Mesenchymal stem cell (in vitro differentiated cells and primary cell): ENCODE data around the gene IGSF23.

Experiments
- DNase-seq: peaks from one replicate; pipeline ENCODE4 v3.0.0-alpha.2; 2013
- H2AFZ ChIP-seq: one replicate; pipeline ENCODE4 v1.6.1; 2013; ENCODE audit warnings: low read depth, mild to moderate bottlenecking, control low read depth, inconsistent platforms, low read length, moderate library complexity
- H2AK5ac ChIP-seq: 2 replicates; pipeline ENCODE4 v1.6.1; 2013; ENCODE audit warnings: low read length, moderate library complexity, mild to moderate bottlenecking, inconsistent platforms; ENCODE audit not compliant: severe bottlenecking
- H2BK120ac ChIP-seq: one replicate; pipeline ENCODE4 v1.6.1; 2013; ENCODE audit warnings: low read depth, mild to moderate bottlenecking, inconsistent platforms, low read length, moderate library complexity
- H2BK12ac ChIP-seq, 2 experiments: one replicate each; pipeline ENCODE4 v1.6.1; 2013; ENCODE audit warnings: inconsistent platforms in 2 of 2, low read length in 2 of 2, mild to moderate bottlenecking in 2 of 2, moderate library complexity in 2 of 2, control low read depth in 1 of 2
- H2BK15ac ChIP-seq: one replicate; pipeline ENCODE4 v1.6.1; 2013; ENCODE audit warnings: mild to moderate bottlenecking, low read depth, inconsistent platforms; ENCODE audit not compliant: poor library complexity, severe bottlenecking
- H2BK5ac ChIP-seq: 2 replicates; pipeline ENCODE4 v1.6.1; 2013; ENCODE audit warnings: low read depth, mild to moderate bottlenecking, low read length, control low read depth, inconsistent platforms; ENCODE audit not compliant: poor library complexity, severe bottlenecking
- H3K14ac ChIP-seq, 2 experiments: one replicate each; pipeline ENCODE4 v1.6.1; 2013; ENCODE audit warnings: inconsistent platforms in 2 of 2, low read length in 2 of 2, control low read depth in 1 of 2, mild to moderate bottlenecking in 1 of 2, moderate library complexity in 1 of 2
- H3K18ac ChIP-seq, 2 experiments: one replicate each; pipeline ENCODE4 v1.6.1; 2013; ENCODE audit warnings: inconsistent platforms in 2 of 2, low read length in 2 of 2, control low read depth in 1 of 2, low read depth in 1 of 2, mild to moderate bottlenecking in 1 of 2
- H3K23ac ChIP-seq, 2 experiments: one replicate each; pipeline ENCODE4 v1.6.1; 2013; ENCODE audit warnings: inconsistent platforms in 2 of 2, low read length in 2 of 2, mild to moderate bottlenecking in 2 of 2, moderate library complexity in 2 of 2, control low read depth in 1 of 2
- H3K27ac ChIP-seq: 2 replicates; pipeline ENCODE4 v1.5.1; 2013; ENCODE audit warnings: mild to moderate bottlenecking, moderate library complexity, low read length, control low read depth, inconsistent platforms; ENCODE audit not compliant: poor library complexity, severe bottlenecking
- H3K27me3 ChIP-seq, 2 experiments: 2 replicates each; pipeline versions ENCODE4 v1.6.1 to v1.7.0; 2013; ENCODE audit warnings: low read length in 2 of 2, mild to moderate bottlenecking in 2 of 2, moderate library complexity in 2 of 2, control low read depth in 1 of 2, inconsistent platforms in 1 of 2; ENCODE audit not compliant: control insufficient read depth in 1 of 2, insufficient read depth in 1 of 2
- H3K36me3 ChIP-seq, 2 experiments: 2 replicates each; pipeline versions ENCODE4 v1.6.1 to v1.7.0; 2013; ENCODE audit warnings: low read length in 2 of 2, control low read depth in 1 of 2, inconsistent platforms in 1 of 2, low read depth in 1 of 2, mild to moderate bottlenecking in 1 of 2; ENCODE audit not compliant: insufficient read depth in 2 of 2, control insufficient read depth in 1 of 2
- H3K4ac ChIP-seq, 2 experiments: one replicate each; pipeline ENCODE4 v1.6.1; 2013; ENCODE audit warnings: inconsistent platforms in 2 of 2, low read length in 2 of 2, mild to moderate bottlenecking in 2 of 2, moderate library complexity in 2 of 2, control low read depth in 1 of 2, low read depth in 1 of 2
- H3K4me1 ChIP-seq: 2 replicates; pipeline ENCODE4 v1.6.1; 2013; ENCODE audit warnings: low read depth, low read length, control low read depth; ENCODE audit not compliant: control insufficient read depth, insufficient read depth
- H3K4me2 ChIP-seq: 2 replicates; pipeline ENCODE4 v1.6.1; 2013; ENCODE audit warnings: low read length, mild to moderate bottlenecking, inconsistent platforms; ENCODE audit not compliant: poor library complexity, severe bottlenecking
- H3K4me3 ChIP-seq, 2 experiments: 2 replicates each; pipeline versions ENCODE4 v1.5.1 to v1.7.0; 2013; ENCODE audit warnings: low read length in 2 of 2, mild to moderate bottlenecking in 2 of 2, control low read depth in 1 of 2, low read depth in 1 of 2; ENCODE audit not compliant: insufficient read depth in 1 of 2
- H3K79me1 ChIP-seq: replicated peaks from 2 replicates; pipeline ENCODE4 v1.6.1; 2013; ENCODE audit warnings: mild to moderate bottlenecking, control low read depth, low read length, inconsistent platforms; ENCODE audit not compliant: poor library complexity, severe bottlenecking
- H3K9ac ChIP-seq: 2 replicates; pipeline ENCODE4 v1.7.0; 2013; ENCODE audit warnings: mild to moderate bottlenecking, low read length, moderate library complexity
- H3K9me3 ChIP-seq: 2 replicates; pipeline ENCODE4 v1.7.0; 2013; ENCODE audit warnings: mild to moderate bottlenecking, low read length; ENCODE audit not compliant: control insufficient read depth
- H4K8ac ChIP-seq: one replicate; pipeline ENCODE4 v1.6.1; 2013; ENCODE audit warnings: inconsistent platforms, mild to moderate bottlenecking, low read length, moderate library complexity
- H4K91ac ChIP-seq: one replicate; pipeline ENCODE4 v1.6.1; 2013; ENCODE audit warnings: mild to moderate bottlenecking, low read length, inconsistent platforms
- WGBS: methylation state at CpG from one replicate; pipeline ENCODE4 v1.1.7; 2013; ENCODE audit warnings: mixed read lengths; 5-methylcytosine and 5-hydroxymethylcytosine counted together

Gene IGSF23

GRCh38 chr19:44582581-44583265 lies 30.6 kb upstream of the IGSF23 start:
- Histone ChIP-seq H3K9ac (no peak overlapping the region), H3K18ac (no peak overlapping the region), H2AK5ac (no peak overlapping the region), H3K4me2 (no peak overlapping the region), H3K9me3 (no peaks in the 10 kb centered on the region), H2BK15ac (no peak overlapping the region), H2AFZ (no peak overlapping the region), H3K4me1 (peaks cover 2% of the 10 kb centered on the region), H3K79me1 (no peaks in the 10 kb centered on the region), H3K4me3 (no peak overlapping the region), H3K4ac (no peak overlapping the region), H2BK5ac (no peak overlapping the region), H4K91ac (no peak overlapping the region), H2BK120ac (no peak overlapping the region), H3K36me3 (no peaks in the 10 kb centered on the region), H4K8ac (no peak overlapping the region), H3K23ac (no peak overlapping the region), H3K27me3 (peaks cover 7 to 41% of the 10 kb centered on the region in 2 experiments), H2BK12ac (no peak overlapping the region), H3K14ac (no peak overlapping the region), H3K27ac (no peak overlapping the region)
- WGBS: 33% methylated on average over 9 of the region's 10 CpGs
- DNase-seq: no peak

GRCh38 chr19:44585371-44586133 lies 27.8 kb upstream of the IGSF23 start:
- H3K4me3 ChIP-seq: no peak overlapping the region
- H3K9ac ChIP-seq: no peak overlapping the region
- peak overlapping the region; percentile 41 for H2AK5ac ChIP-seq
- H3K4ac ChIP-seq: no peak overlapping the region
- H2AFZ ChIP-seq: no peak overlapping the region
- no peak overlapping the region for H4K8ac ChIP-seq
- no peak for DNase-seq
- no peaks in the 10 kb centered on the region for H3K9me3 ChIP-seq
- H2BK5ac ChIP-seq: no peak overlapping the region
- H3K27ac ChIP-seq: no peak overlapping the region
- H3K27me3 ChIP-seq: peaks cover 7 to 41% of the 10 kb centered on the region in 2 experiments
- H3K14ac ChIP-seq: no peak overlapping the region
- H2BK15ac ChIP-seq: no peak overlapping the region
- H3K18ac ChIP-seq: no peak overlapping the region
- no peak overlapping the region for H3K23ac ChIP-seq
- no peak overlapping the region for H2BK120ac ChIP-seq
- peak overlapping the region in 1 of 2 experiments; percentile 14 for H2BK12ac ChIP-seq
- no peaks in the 10 kb centered on the region for H3K36me3 ChIP-seq
- WGBS: 85% methylated on average over 5 of the region's 5 CpGs
- peaks cover 2% of the 10 kb centered on the region for H3K4me1 ChIP-seq
- no peaks in the 10 kb centered on the region for H3K79me1 ChIP-seq
- H3K4me2 ChIP-seq: no peak overlapping the region
- H4K91ac ChIP-seq: no peak overlapping the region

GRCh38 chr19:44587963-44588770 lies 25.2 kb upstream of the IGSF23 start:
- H3K23ac ChIP-seq: no peak overlapping the region
- no peaks in the 10 kb centered on the region for H3K79me1 ChIP-seq
- peak overlapping the region; percentile 82 for H3K27ac ChIP-seq
- no peak overlapping the region for H2BK120ac ChIP-seq
- H4K8ac ChIP-seq: no peak overlapping the region
- peaks cover 1 to 18% of the 10 kb centered on the region in 2 experiments for H3K27me3 ChIP-seq
- H2BK15ac ChIP-seq: no peak overlapping the region
- DNase-seq: peak; percentile 92
- no peak overlapping the region for H3K18ac ChIP-seq
- no peak overlapping the region for H4K91ac ChIP-seq
- H3K4me2 ChIP-seq: no peak overlapping the region
- H3K4me3 ChIP-seq: no peak overlapping the region
- no peak overlapping the region for H2BK5ac ChIP-seq
- no peaks in the 10 kb centered on the region for H3K9me3 ChIP-seq
- H3K4ac ChIP-seq: no peak overlapping the region
- no peak overlapping the region for H2AK5ac ChIP-seq
- no peak overlapping the region for H2BK12ac ChIP-seq
- no peaks in the 10 kb centered on the region for H3K36me3 ChIP-seq
- 30% methylated on average over 2 of the region's 2 CpGs for WGBS
- H2AFZ ChIP-seq: no peak overlapping the region
- H3K14ac ChIP-seq: no peak overlapping the region
- peak overlapping the region; percentile 53 for H3K9ac ChIP-seq
- H3K4me1 ChIP-seq: peaks cover 2% of the 10 kb centered on the region

- WGBS: no CpG with 5 or more reads among the region's 3 CpGs
- no peak overlapping the region for H2BK120ac ChIP-seq
These were observed 24.6 kb upstream of the IGSF23 start for GRCh38 chr19:44588771-44589112.

More at GRCh38 chr19:44588771-44589112, 24.6 kb upstream of the IGSF23 start:
- peaks cover 4% of the 10 kb centered on the region for H3K4me1 ChIP-seq
- peaks cover 0 to 15% of the 10 kb centered on the region in 2 experiments for H3K27me3 ChIP-seq
- H3K36me3 ChIP-seq: no peaks in the 10 kb centered on the region
- peak overlapping the region; percentile 35 for H2BK5ac ChIP-seq
- no peak overlapping the region for H4K91ac ChIP-seq
- H2AK5ac ChIP-seq: no peak overlapping the region
- H3K4ac ChIP-seq: no peak overlapping the region
- no peak for DNase-seq
- H4K8ac ChIP-seq: no peak overlapping the region
- no peak overlapping the region for H3K18ac ChIP-seq
- no peak overlapping the region for H3K4me2 ChIP-seq
- no peak overlapping the region for H3K23ac ChIP-seq
- H2AFZ ChIP-seq: no peak overlapping the region
- no peak overlapping the region for H3K4me3 ChIP-seq
- peak overlapping the region; percentile 82 for H3K27ac ChIP-seq
- no peaks in the 10 kb centered on the region for H3K79me1 ChIP-seq
- no peak overlapping the region for H2BK15ac ChIP-seq
- H3K9me3 ChIP-seq: no peaks in the 10 kb centered on the region
- no peak overlapping the region for H2BK12ac ChIP-seq
- no peak overlapping the region for H3K14ac ChIP-seq
- no peak overlapping the region for H3K9ac ChIP-seq
